Measurements from ENCODE around the gene PRPF4. TPM values are rescaled to one million over a fixed set of nuclear protein-coding genes. Genes with fewer than 3 reads are reported as not detected.
A peak's percentile ranks its signal among the peaks of the same experiment; 100 is the strongest.

Gene PRPF4
- total RNA-seq, 2 donors from 2014 or later: 34.0 to 49.0 TPM

DNA sequence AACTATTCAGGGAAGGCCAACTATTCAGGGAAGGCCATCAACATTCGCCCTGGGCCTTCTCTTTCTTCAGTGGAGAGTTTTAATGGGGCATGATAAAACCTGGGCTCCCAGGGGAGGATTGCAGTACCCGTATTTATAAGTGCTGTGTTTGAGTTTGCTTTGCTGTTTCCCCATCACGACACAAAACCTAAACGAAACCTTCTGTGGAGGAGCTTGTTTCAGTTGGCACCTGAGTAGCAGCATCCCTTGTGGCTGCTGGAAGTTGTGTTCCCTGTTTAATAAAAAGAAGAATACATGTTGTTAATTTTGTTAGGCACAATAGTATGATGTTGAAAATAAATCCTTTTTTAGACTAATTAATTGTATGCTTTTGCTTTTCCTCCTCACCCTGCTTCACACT is 56.3 kb downstream of the PRPF4 start:
- no peak for ATAC-seq (replicated peaks in 1 of 2)
- H3K27me3 Mint-ChIP-seq (ENCODE audit: low read depth): no peaks in the 10 kb centered on the region
- H3K9me3 Mint-ChIP-seq: no peaks in the 10 kb centered on the region
- no peak for DNase-seq
- no peaks in the 10 kb centered on the region for H3K4me1 Mint-ChIP-seq (ENCODE audit: low read depth)
- H3K36me3 Mint-ChIP-seq (ENCODE audit: insufficient read depth in 2 of 2): no peaks in the 10 kb centered on the region
- H3K4me3 Mint-ChIP-seq: no peak overlapping the region
- H3K27ac Mint-ChIP-seq: no peak overlapping the region

DNA sequence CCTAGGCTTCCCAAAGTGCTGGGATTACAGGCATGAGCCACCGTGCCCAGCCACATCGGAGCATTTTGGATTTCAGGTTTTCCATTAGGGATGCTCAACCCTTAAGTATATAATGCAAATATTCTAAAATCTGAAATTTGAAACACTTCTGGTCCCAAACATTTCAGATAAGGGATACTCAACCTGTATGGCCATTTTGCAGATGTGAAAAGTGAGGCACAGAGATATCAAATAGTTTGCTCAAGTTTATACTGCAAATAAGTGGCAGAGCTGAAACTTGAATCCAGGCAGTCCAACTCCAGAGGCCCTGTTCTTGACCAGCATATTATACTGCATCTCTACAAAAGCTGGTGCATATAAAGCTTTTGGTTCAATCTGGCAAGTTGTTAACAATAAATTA is 62.3 kb downstream of the PRPF4 start:
- no peak overlapping the region for H3K4me3 Mint-ChIP-seq
- no peak for DNase-seq
- H3K36me3 Mint-ChIP-seq (ENCODE audit: insufficient read depth in 2 of 2): no peaks in the 10 kb centered on the region
- no peaks in the 10 kb centered on the region for H3K27me3 Mint-ChIP-seq (ENCODE audit: low read depth)
- H3K9me3 Mint-ChIP-seq: no peaks in the 10 kb centered on the region
- ATAC-seq (replicated peaks in 1 of 2): no peak
- no peak overlapping the region for H3K27ac Mint-ChIP-seq
- H3K4me1 Mint-ChIP-seq (ENCODE audit: low read depth): peaks cover 36% of the 10 kb centered on the region

DNA sequence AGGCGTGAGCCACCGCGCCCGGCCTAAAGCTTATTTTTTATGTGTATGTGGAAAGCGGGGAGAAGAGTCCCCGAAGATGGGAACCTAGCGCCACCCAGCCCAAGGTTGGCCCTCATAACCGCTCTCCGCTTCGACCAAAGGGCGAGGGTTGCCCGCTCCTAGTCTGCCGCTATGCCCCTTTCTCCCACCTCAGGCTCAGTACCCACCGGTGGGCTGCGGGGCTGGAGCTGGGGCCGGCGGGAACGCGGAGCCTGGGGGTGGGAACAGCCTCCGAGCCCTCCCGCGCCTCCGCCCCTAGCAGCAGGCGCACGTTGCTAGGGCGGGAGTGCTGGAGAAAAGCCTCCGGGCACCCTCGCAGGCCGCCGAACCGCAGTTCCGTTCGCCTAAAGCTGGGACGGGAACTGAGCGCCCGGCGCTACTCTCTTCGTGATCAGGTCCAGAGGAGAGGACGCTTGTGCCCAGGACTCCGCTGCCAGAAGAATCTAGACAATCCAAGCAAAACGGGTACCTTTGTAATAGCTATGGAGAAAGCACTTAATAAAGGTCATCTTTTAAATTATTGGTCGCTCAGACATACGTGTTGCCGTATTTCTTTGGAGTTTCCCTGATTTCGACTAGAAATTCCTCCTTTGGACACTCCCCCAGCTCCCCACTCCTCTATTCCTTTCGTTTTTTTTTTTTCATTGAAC is 64.7 kb downstream of the PRPF4 start, which contains the start of gene WDR31:
TSS of gene WDR31 (minus strand) at position 265 of the 689 bp plus-strand sequence. CDS start 8,253 bp downstream, outside the sequence.
- DNase-seq: peak; percentile 86 to 87
- Mint-ChIP-seq H3K27me3 (ENCODE audit: low read depth) (no peaks in the 10 kb centered on the region), H3K4me3 (peak within 1 kb of the TSS; percentile 85 to 93), H3K36me3 (ENCODE audit: insufficient read depth in 2 of 2) (peaks cover 0 to 1% of the 10 kb centered on the region in 2 donors), H3K9me3 (no peaks in the 10 kb centered on the region), H3K27ac (peak within 1 kb of the TSS; percentile 35), H3K4me1 (ENCODE audit: low read depth) (peaks cover 54% of the 10 kb centered on the region)
- ATAC-seq (replicated peaks in 1 of 2): peak; percentile 96 to 99

DNA sequence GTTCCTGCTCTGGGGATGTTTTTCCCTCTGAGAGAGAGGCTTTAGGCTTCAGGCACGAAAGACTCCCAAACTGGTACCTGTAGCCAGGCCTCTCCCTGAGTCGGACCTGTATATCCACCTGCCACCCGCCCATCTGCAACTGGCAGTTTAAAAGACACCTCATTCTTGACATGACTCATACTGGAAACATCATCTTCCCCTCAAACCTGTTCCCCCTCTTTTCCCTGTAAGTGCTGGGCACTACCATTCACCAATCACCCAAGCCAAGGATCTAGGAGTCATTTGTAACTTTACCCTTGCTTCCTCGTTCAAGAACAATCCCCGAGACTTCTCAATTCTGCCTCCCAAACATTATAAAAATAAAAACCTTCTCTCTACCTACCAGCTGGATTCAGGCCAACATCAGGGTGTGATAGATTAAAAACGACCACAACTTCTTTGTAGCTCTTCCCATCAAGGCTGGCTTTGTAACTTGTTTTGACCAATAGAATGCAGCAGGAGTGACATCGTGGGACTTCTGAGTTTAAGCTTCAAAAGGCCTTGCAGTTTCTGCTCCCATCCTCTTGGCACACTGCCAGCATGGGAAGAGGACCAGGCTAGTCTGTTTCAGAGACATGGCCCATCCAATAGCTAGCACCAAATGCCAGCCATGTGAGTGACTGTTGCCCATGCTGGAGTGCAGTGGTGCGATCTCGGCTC is 66.4 kb downstream of the PRPF4 start:
- peak; percentile 19 to 36 for ATAC-seq (replicated peaks in 1 of 2)
- peak in 1 of 2 donors; percentile 43 for DNase-seq
- peaks cover 0 to 1% of the 10 kb centered on the region in 2 donors for H3K36me3 Mint-ChIP-seq (ENCODE audit: insufficient read depth in 2 of 2)
- H3K4me1 Mint-ChIP-seq (ENCODE audit: low read depth): peaks cover 65% of the 10 kb centered on the region
- H3K9me3 Mint-ChIP-seq: no peaks in the 10 kb centered on the region
- H3K4me3 Mint-ChIP-seq: peak overlapping the region; percentile 85 to 93
- H3K27me3 Mint-ChIP-seq (ENCODE audit: low read depth): no peaks in the 10 kb centered on the region
- peak overlapping the region; percentile 7 for H3K27ac Mint-ChIP-seq

Other genes with a start within 250 kb of the PRPF4 start
- gene ZFP37, start 218.9 kb upstream of the PRPF4 start, total RNA-seq: 1 to 10 TPM; 1.2 to 2.1 TPM
- gene SLC31A2, start 124.7 kb upstream of the PRPF4 start, total RNA-seq: 1 to 10 TPM; 3.9 to 4.2 TPM
- 10 to 100 TPM; 24.7 to 26.0 TPM for gene FKBP15, start 54.4 kb upstream of the PRPF4 start, total RNA-seq
- 1 to 10 TPM; 7.9 to 8.8 TPM for gene SLC31A1, start 54.1 kb upstream of the PRPF4 start, total RNA-seq
- 10 to 100 TPM; 45.4 to 58.4 TPM for gene CDC26, start 86 bp upstream of the PRPF4 start, total RNA-seq
- under 1 TPM; 0.34 to 0.69 TPM for gene RNF183, start 27.7 kb downstream of the PRPF4 start, total RNA-seq
- gene WDR31, start 64.6 kb downstream of the PRPF4 start, total RNA-seq: 1 to 10 TPM; 1.4 to 3.8 TPM
- 10 to 100 TPM; 14.3 to 20.2 TPM for gene BSPRY, start 73.9 kb downstream of the PRPF4 start, total RNA-seq
- gene HDHD3, start 101.3 kb downstream of the PRPF4 start, total RNA-seq: 10 to 100 TPM; 12.1 to 15.5 TPM
- 10 to 100 TPM; 27.5 to 34.7 TPM for gene ALAD, start 125.6 kb downstream of the PRPF4 start, total RNA-seq
- 10 to 100 TPM; 48.2 to 54.6 TPM for gene POLE3, start 135.0 kb downstream of the PRPF4 start, total RNA-seq
- 1 to 10 TPM; 1.1 to 1.3 TPM for gene C9orf43, start 135.1 kb downstream of the PRPF4 start, total RNA-seq
- gene RGS3, start 188.1 kb downstream of the PRPF4 start, total RNA-seq: 10 to 100 TPM; 36.5 to 48.2 TPM